ENCODE measurements around the gene UBR4. TPM values are rescaled to one million over a fixed set of nuclear protein-coding genes. Genes with fewer than 3 reads are reported as not detected.

UBR4 gene
- total RNA-seq, 1 donor from 2014 or later: 73.6 TPM

GRCh38 chr1:19036813-19037605, 173.1 kb downstream of the UBR4 start:
- H3K4me1 ChIP-seq (ENCODE audit: control insufficient read depth in 3 of 3, insufficient read depth in 3 of 3, low read length in 3 of 3): peaks cover 2 to 7% (median 4%) of the 10 kb centered on the region in 3 donors
- H3K9ac ChIP-seq (ENCODE audit: low read depth in 1 of 3, low read length in 3 of 3): no peak overlapping the region
- no peaks in the 10 kb centered on the region for H3K36me3 ChIP-seq (ENCODE audit: control insufficient read depth in 3 of 3, insufficient read depth in 3 of 3, low read length in 3 of 3)
- no peaks in the 10 kb centered on the region for H3K9me3 ChIP-seq (ENCODE audit: control insufficient read depth in 3 of 3, low read length in 3 of 3)
- H3K27me3 ChIP-seq (ENCODE audit: control insufficient read depth in 3 of 3, insufficient read depth in 3 of 3, low read length in 3 of 3): peaks cover 10 to 36% (median 34%) of the 10 kb centered on the region in 3 donors
- H3K27ac ChIP-seq (ENCODE audit: low read depth, low read length): no peak overlapping the region
- H3K4me3 ChIP-seq (ENCODE audit: low read length in 3 of 3): no peak overlapping the region

GRCh38 chr1:19036041-19036812, 173.8 kb downstream of the UBR4 start:
- H3K4me1 ChIP-seq (ENCODE audit: control insufficient read depth in 3 of 3, insufficient read depth in 3 of 3, low read length in 3 of 3): peaks cover 2 to 7% (median 4%) of the 10 kb centered on the region in 3 donors
- no peak overlapping the region for H3K9ac ChIP-seq (ENCODE audit: low read depth in 1 of 3, low read length in 3 of 3)
- H3K4me3 ChIP-seq (ENCODE audit: low read length in 3 of 3): no peak overlapping the region
- peaks cover 7 to 34% (median 32%) of the 10 kb centered on the region in 3 donors for H3K27me3 ChIP-seq (ENCODE audit: control insufficient read depth in 3 of 3, insufficient read depth in 3 of 3, low read length in 3 of 3)
- no peak overlapping the region for H3K27ac ChIP-seq (ENCODE audit: low read depth, low read length)
- H3K36me3 ChIP-seq (ENCODE audit: control insufficient read depth in 3 of 3, insufficient read depth in 3 of 3, low read length in 3 of 3): no peaks in the 10 kb centered on the region
- H3K9me3 ChIP-seq (ENCODE audit: control insufficient read depth in 3 of 3, low read length in 3 of 3): no peaks in the 10 kb centered on the region

- Histone ChIP-seq H3K9me3 (ENCODE audit: control insufficient read depth in 3 of 3, low read length in 3 of 3) (no peaks in the 10 kb centered on the region), H3K4me1 (ENCODE audit: control insufficient read depth in 3 of 3, insufficient read depth in 3 of 3, low read length in 3 of 3) (peaks cover 2 to 7% (median 4%) of the 10 kb centered on the region in 3 donors), H3K27me3 (ENCODE audit: control insufficient read depth in 3 of 3, insufficient read depth in 3 of 3, low read length in 3 of 3) (peaks cover 7 to 34% (median 26%) of the 10 kb centered on the region in 3 donors), H3K36me3 (ENCODE audit: control insufficient read depth in 3 of 3, insufficient read depth in 3 of 3, low read length in 3 of 3) (no peaks in the 10 kb centered on the region), H3K27ac (ENCODE audit: low read depth, low read length) (no peak overlapping the region), H3K9ac (ENCODE audit: low read depth in 1 of 3, low read length in 3 of 3) (no peak overlapping the region), H3K4me3 (ENCODE audit: low read length in 3 of 3) (no peak overlapping the region)
Measured at GRCh38 chr1:19035377-19036040, 174.6 kb downstream of the UBR4 start.

DNA sequence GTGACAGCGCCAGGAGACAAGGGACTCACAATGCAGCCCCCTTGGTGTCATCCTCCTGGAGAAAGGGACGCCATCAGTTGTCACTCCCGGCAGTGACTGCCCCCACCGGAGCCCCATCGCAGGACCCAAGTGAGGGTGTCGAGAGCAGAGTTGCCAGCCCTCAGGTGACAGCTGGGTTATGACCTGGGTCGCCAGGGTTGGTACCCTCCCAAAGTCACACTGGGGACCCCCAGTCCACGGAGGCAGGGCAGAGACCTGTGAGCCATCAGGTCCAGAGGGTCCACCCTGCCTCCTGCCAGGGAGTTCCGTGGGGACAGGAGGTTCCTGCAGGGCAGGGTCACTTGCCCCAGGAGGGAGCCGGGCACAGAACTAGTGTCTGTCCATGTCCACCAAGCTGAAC, 175.3 kb downstream of the UBR4 start:
- no peak overlapping the region for H3K4me3 ChIP-seq (ENCODE audit: low read length in 3 of 3)
- no peak overlapping the region for H3K9ac ChIP-seq (ENCODE audit: low read depth in 1 of 3, low read length in 3 of 3)
- H3K4me1 ChIP-seq (ENCODE audit: control insufficient read depth in 3 of 3, insufficient read depth in 3 of 3, low read length in 3 of 3): peaks cover 2 to 7% (median 4%) of the 10 kb centered on the region in 3 donors
- H3K36me3 ChIP-seq (ENCODE audit: control insufficient read depth in 3 of 3, insufficient read depth in 3 of 3, low read length in 3 of 3): no peaks in the 10 kb centered on the region
- no peaks in the 10 kb centered on the region for H3K9me3 ChIP-seq (ENCODE audit: control insufficient read depth in 3 of 3, low read length in 3 of 3)
- H3K27me3 ChIP-seq (ENCODE audit: control insufficient read depth in 3 of 3, insufficient read depth in 3 of 3, low read length in 3 of 3): peaks cover 7 to 31% (median 22%) of the 10 kb centered on the region in 3 donors
- no peak overlapping the region for H3K27ac ChIP-seq (ENCODE audit: low read depth, low read length)

GRCh38 chr1:19033926-19034680, 176.0 kb downstream of the UBR4 start:
- H3K27ac ChIP-seq (ENCODE audit: low read depth, low read length): no peak overlapping the region
- no peak overlapping the region for H3K9ac ChIP-seq (ENCODE audit: low read depth in 1 of 3, low read length in 3 of 3)
- peaks cover 2 to 7% (median 4%) of the 10 kb centered on the region in 3 donors for H3K4me1 ChIP-seq (ENCODE audit: control insufficient read depth in 3 of 3, insufficient read depth in 3 of 3, low read length in 3 of 3)
- H3K9me3 ChIP-seq (ENCODE audit: control insufficient read depth in 3 of 3, low read length in 3 of 3): no peaks in the 10 kb centered on the region
- peaks cover 10 to 37% (median 24%) of the 10 kb centered on the region in 3 donors for H3K27me3 ChIP-seq (ENCODE audit: control insufficient read depth in 3 of 3, insufficient read depth in 3 of 3, low read length in 3 of 3)
- H3K36me3 ChIP-seq (ENCODE audit: control insufficient read depth in 3 of 3, insufficient read depth in 3 of 3, low read length in 3 of 3): no peaks in the 10 kb centered on the region
- no peak overlapping the region for H3K4me3 ChIP-seq (ENCODE audit: low read length in 3 of 3)

DNA sequence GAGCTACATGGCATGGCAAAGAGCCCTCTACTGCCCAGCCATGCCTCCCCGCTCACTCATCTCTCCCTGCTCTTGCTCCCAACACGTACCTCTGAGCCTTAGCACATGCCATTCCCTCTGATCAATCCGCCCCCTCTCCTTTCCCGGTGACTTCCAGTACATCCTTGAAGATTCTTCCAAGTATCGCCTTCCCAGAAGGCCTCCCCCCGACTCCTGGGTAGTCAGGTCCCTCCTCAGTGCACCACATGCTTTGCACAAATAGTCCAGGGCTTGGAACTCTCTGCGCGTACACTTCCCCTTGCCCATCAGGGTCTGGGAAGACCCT, 176.6 kb downstream of the UBR4 start:
- Histone ChIP-seq H3K9ac (ENCODE audit: low read depth in 1 of 3, low read length in 3 of 3) (no peak overlapping the region), H3K27ac (ENCODE audit: low read depth, low read length) (no peak overlapping the region), H3K9me3 (ENCODE audit: control insufficient read depth in 3 of 3, low read length in 3 of 3) (no peaks in the 10 kb centered on the region), H3K4me3 (ENCODE audit: low read length in 3 of 3) (no peak overlapping the region), H3K4me1 (ENCODE audit: control insufficient read depth in 3 of 3, insufficient read depth in 3 of 3, low read length in 3 of 3) (peaks cover 2 to 7% (median 4%) of the 10 kb centered on the region in 3 donors), H3K36me3 (ENCODE audit: control insufficient read depth in 3 of 3, insufficient read depth in 3 of 3, low read length in 3 of 3) (no peaks in the 10 kb centered on the region), H3K27me3 (ENCODE audit: control insufficient read depth in 3 of 3, insufficient read depth in 3 of 3, low read length in 3 of 3) (peaks cover 7 to 41% (median 29%) of the 10 kb centered on the region in 3 donors)

DNA sequence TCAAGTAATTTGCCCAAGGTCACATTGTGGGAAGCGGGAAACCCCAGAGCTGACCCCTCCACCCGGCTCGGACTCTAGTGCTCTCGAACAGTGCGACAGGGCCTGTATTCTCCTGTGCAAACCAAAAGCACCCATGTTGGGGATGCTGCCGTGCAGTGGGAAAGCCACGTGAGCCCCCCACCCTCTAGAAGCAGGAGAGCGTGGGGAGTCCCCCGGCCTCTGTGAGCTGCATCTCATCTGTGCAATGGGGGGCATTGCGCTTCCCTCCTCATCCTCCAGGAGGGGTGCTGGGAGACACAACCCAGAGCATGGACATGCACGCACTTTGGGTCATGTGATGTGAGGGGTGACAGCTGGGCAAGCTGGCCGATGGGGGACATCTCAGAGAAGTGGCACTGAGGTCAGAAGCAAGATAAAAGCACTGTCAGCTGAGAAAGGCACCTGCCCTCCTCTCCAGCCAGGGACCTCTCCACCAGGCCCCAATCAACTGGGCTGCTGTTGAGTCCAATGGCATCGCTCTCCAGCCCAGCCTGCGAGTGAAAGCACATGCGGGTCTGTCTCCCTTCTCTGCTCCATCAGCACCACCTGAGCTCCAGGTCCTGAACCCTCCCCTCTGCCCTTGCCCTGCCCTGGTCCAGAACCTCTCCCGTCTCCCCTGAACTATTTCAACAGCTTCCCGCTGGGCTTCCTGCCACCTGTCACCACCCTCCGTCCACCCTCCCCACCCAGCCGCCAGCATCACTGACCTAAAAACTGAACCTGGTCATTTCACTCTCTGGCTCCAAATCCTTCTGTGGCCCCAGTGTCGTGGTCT, 177.2 kb downstream of the UBR4 start:
- no peaks in the 10 kb centered on the region for H3K36me3 ChIP-seq (ENCODE audit: control insufficient read depth in 3 of 3, insufficient read depth in 3 of 3, low read length in 3 of 3)
- H3K9me3 ChIP-seq (ENCODE audit: control insufficient read depth in 3 of 3, low read length in 3 of 3): no peaks in the 10 kb centered on the region
- no peak overlapping the region for H3K4me3 ChIP-seq (ENCODE audit: low read length in 3 of 3)
- H3K27ac ChIP-seq (ENCODE audit: low read depth, low read length): no peak overlapping the region
- H3K27me3 ChIP-seq (ENCODE audit: control insufficient read depth in 3 of 3, insufficient read depth in 3 of 3, low read length in 3 of 3): peaks cover 7 to 39% (median 35%) of the 10 kb centered on the region in 3 donors
- peaks cover 2 to 7% (median 4%) of the 10 kb centered on the region in 3 donors for H3K4me1 ChIP-seq (ENCODE audit: control insufficient read depth in 3 of 3, insufficient read depth in 3 of 3, low read length in 3 of 3)
- H3K9ac ChIP-seq (ENCODE audit: low read depth in 1 of 3, low read length in 3 of 3): no peak overlapping the region

DNA sequence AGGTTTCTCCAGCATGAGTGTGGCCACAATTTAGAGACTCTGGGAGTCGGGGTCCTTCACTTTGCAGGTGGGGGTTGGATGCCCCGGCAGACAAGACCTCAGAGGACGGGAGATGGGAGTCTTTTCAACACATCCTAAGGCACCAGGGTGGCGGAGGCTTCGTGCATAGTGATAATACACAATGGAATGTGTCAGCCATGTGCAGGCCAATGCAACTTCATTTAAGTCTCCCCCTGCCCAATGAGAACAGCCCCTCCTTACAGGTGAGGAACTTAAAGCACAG, 177.7 kb downstream of the UBR4 start:
- Histone ChIP-seq H3K27me3 (ENCODE audit: control insufficient read depth in 3 of 3, insufficient read depth in 3 of 3, low read length in 3 of 3) (peaks cover 9 to 35% (median 34%) of the 10 kb centered on the region in 3 donors), H3K4me3 (ENCODE audit: low read length in 3 of 3) (no peak overlapping the region), H3K36me3 (ENCODE audit: control insufficient read depth in 3 of 3, insufficient read depth in 3 of 3, low read length in 3 of 3) (no peaks in the 10 kb centered on the region), H3K9me3 (ENCODE audit: control insufficient read depth in 3 of 3, low read length in 3 of 3) (no peaks in the 10 kb centered on the region), H3K4me1 (ENCODE audit: control insufficient read depth in 3 of 3, insufficient read depth in 3 of 3, low read length in 3 of 3) (peaks cover 2 to 7% (median 4%) of the 10 kb centered on the region in 3 donors), H3K9ac (ENCODE audit: low read depth in 1 of 3, low read length in 3 of 3) (no peak overlapping the region), H3K27ac (ENCODE audit: low read depth, low read length) (no peak overlapping the region)
